ENCODE data around the gene COA8.
"Not testable (repeated sequence)": the region's sequence is repeated elsewhere in the genome, so short reads cannot be mapped to it uniquely, and the experiment has no call there.

Gene COA8

DNA sequence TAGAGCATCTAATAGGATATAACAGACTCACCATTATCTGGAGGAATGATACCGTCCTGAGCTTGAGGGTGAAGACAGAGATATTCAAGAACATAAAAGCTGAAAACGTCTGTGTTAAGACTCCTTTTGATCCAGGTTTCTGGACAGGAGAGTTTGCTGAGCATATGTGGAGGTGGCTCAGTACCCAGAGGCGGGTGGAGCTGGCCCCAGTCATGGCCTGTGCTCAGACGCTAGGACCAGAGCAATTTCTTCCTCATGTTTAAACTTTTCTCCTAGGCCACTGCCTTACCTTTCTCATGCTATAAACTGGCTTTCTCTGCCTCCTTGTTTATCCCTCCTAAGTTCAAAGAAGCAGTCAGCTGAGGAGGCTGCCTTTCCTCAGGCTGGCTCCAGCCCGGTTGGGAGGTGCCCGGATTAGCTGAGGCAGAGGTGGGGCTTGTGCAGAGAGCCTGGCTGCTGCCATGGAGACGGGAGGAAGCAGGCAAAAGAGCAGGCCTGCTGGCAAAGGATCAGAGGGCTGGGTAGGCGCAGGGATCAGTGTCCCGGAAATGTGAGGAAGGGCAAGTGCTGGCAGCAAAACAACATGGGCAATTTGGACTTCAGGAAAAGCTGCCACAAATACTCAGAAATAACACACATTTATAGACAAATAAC lies 13.7 kb downstream of the COA8 start:
- no peak for DNase-seq (ENCODE audit: low read depth)

DNA sequence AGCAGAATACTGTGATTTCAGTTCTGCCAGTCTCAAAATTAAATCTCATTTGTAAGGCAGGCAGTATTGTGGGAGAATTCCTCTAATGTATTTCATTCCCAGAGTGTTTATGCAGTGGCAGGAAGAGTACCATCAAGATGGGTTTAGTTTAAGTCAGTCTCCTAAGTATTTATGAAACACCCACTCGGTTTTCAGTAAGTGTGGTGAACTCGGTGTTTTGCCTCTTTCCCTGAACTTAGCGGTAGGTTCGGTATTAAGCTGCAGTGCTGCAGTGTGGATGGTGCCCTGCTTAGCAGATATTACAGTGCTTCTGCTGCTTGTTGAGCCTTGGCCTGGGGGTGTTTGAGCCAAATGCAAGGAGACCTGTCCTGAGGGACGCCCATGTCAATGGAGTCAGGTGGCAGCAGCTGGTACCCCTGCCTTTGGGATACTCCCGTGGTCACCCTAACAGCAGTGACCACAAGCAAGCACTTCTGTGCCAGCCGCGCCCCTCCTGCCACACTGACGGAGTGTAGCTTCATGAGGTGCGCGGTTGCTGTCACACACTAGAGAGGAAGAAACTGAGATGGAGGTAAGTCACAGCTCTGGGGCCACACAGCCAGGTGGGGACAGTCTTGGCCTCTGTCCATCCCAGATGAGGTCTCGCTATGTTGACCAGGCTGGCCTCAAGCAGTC lies 15.8 kb downstream of the COA8 start:
- DNase-seq (ENCODE audit: low read depth) = no peak

- DNase-seq (ENCODE audit: low read depth) = no peak
Observed at GRCh38 chr14:103581206-103581605, 18.4 kb downstream of the COA8 start.

- DNase-seq (ENCODE audit: low read depth) = no peak
Observed at GRCh38 chr14:103581954-103582703, 19.4 kb downstream of the COA8 start.

- no peak for DNase-seq (ENCODE audit: low read depth)
Observed at GRCh38 chr14:103584326-103584915, 21.7 kb downstream of the COA8 start.

DNA sequence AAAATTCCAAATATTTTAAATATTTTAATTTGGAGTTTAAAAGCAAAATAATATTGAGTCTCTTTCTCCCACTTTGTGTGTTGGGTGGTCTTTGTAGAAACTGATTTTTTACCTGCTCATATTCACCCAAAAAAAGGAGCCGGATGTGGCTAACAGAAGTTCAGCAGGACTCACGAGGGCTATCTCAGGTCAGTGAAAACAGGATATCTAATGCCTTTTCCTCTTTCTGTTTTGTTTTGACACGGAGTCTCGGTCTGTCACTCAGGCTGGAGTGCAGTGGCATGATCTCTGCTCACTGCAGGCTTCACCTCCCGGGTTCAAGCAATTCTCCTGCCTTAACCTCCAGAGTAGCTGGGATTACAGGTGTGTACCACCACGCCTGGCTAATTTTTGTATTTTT lies 30.8 kb downstream of the COA8 start:
- no peak for DNase-seq (ENCODE audit: low read depth)

GRCh38 chr14:103594265-103594664 lies 31.5 kb downstream of the COA8 start:
- no peak for DNase-seq (ENCODE audit: low read depth)

DNA sequence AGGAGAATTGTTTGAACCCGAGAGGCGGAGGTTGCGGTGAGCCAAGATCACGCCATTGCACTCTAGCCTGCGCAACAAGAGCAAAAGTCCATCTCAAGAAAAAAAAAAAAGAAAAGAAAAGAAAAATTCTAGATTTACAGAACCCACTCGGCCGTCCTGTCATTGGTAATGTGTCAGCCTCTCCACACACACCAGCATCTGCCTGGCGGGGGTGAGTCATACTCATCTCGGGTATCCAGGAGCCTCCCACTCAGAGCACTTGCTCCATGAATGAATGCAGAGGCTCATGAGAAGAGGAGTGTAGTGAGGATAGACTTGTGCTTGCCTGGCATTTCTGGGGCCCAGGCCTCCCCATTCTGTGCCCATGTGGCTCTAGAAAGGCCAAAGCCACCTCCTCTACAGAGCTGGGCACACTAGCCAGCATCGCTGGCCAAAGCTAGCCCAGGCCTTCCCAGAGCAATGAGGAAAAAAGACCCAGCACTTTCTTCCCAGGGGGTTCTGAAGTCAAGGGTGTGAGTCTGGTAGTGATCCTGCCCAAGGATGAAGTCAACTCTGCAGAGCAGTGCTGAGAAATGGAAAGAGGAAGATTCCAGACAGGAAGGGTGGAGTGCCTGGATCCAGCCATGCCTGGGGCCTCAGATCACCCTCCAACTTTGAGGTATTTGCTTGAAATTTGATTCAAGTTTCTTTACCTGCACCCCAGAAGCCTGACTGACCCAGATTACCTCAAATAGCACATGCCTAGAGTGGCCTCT lies 35.0 kb downstream of the COA8 start:
- DNase-seq (ENCODE audit: low read depth) = no peak

DNA sequence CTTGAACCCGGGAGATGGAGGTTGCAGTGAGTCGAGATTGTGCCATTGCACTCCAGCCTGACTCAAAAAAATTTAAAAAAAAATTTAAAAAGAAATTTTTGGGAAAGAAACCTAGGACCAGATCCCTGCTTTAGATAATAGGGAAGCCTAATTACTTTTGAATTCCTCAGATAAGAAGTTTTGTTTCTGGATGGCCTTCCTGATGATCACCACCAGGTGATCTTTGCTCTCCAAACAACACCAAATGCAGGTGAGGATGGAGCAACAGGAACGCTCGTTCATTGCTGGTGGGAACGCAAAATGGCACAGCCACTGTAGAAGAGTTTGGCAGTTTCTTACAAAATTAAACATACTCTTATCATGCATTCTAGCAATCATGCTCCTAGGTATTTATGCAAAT lies 37.7 kb downstream of the COA8 start:
- no peak for DNase-seq (ENCODE audit: low read depth)

- DNase-seq (ENCODE audit: low read depth) = no peak
Observed at GRCh38 chr14:103604620-103605019, 41.9 kb downstream of the COA8 start.

- peak; percentile 35 for DNase-seq (ENCODE audit: low read depth)
Observed at GRCh38 chr14:103606963-103607668, 44.4 kb downstream of the COA8 start.

DNA sequence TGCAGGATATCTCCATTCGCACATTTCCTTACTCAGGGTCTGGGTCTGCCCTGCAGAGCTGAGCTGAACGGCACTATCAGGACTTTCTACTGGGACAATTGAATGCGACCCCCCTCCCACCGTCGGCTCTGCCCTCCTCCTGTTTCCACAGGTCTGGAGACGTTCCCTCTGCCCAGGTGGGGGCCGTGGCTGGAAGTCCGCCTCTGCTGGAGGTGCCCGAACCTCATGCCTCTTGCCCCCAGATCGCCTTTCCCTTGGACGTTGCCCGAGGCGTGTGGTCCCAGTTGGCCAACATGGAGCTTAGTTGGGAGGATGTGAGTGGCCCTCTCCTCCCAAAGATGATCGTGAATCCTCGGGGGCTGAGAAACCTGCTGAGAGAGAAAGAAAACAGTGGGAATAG lies 45.1 kb downstream of the COA8 start:
- no peak for DNase-seq (ENCODE audit: low read depth)

DNA sequence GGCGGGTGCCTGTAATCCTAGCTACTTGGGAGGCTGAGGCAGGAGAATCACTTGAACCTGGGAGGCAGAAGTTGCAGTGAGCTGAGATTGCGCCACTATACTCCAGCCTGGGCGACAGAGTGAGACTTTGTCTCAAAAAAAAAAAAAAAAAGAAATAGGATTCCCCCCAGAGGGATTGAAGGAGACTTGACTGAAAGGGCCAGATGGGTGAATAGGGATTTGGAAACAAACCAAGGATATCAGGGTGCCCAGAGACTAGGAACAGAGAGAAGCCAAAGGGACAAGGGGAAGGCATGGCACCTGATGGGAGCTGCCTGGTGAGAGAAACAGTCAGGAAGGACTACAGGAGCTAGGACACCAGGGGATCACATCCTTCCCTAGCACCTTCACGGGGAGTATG lies 46.3 kb downstream of the COA8 start:
- DNase-seq (ENCODE audit: low read depth) = not testable (repeated sequence)

DNA sequence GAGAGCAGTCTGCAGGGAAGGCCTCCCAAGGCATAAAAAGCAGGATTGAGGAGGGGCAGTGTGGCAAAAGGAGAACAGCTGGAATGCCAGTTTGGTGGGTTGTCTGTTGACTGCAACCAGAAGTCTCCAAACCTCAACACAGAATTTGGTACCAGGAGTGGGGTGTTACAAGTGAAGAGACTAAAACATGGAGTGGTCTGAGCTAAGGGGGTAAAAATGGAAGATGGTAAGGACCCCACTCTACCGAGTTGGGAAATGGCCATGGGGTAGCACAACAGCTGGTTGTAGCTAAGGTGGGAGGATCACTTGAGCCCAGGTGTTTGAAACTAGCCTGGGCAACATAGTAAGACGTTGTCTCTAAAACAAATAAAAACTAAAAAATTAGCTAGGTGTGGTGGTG lies 48.5 kb downstream of the COA8 start:
- no peak for DNase-seq (ENCODE audit: low read depth)

DNA sequence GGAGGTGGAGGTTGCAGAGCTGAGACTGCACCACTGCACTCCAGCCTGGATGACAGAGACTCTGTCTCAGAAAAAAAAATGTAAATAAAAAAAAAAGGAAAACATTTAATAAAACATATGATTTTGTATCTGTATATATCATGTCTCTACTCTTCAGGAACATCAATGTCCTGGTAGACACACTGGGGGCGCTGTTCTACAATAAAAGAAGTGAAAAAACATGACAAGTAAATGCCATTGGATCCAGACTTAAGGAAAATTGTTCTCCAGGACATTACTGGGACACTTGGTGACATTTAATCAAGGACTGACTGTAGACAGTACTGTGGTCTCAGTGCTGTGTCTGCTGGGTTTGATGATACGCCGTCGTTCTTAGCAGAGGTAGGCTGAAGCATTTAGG lies 50.8 kb downstream of the COA8 start:
- DNase-seq (ENCODE audit: low read depth) = no peak

GRCh38 chr14:103616635-103617300 lies 54.0 kb downstream of the COA8 start:
- DNase-seq (ENCODE audit: low read depth) = no peak

DNA sequence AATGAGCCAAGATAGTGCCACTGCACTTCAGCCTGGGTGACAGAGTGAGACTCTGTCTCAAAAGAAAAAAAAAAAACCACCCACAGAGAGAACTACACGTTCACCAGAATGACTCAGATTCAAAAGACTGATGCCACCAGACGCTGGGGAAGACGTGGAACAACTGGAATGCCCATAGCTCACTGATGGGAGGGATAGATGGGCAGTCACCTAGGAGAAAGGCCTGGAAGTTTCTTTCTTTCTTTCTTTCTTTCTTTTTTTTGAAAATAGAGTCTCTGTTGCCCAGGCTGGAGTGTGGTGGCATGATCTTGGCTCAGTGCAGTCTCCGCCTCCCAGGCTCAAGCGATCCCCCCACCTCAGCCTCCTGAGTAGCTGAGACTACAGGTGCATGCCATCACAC lies 56.3 kb downstream of the COA8 start:
- DNase-seq (ENCODE audit: low read depth) = no peak

GRCh38 chr14:103621860-103622259 lies 59.1 kb downstream of the COA8 start:
- no peak for DNase-seq (ENCODE audit: low read depth)

- no peak for DNase-seq (ENCODE audit: low read depth)
Observed at GRCh38 chr14:103623308-103623707, 60.5 kb downstream of the COA8 start.

GRCh38 chr14:103623883-103624482 lies 61.2 kb downstream of the COA8 start:
- no peak for DNase-seq (ENCODE audit: low read depth)

- DNase-seq (ENCODE audit: low read depth) = no peak
Observed at GRCh38 chr14:103624860-103625259, 62.1 kb downstream of the COA8 start.

Measured in stimulated activated CD8-positive, alpha-beta memory T cell treated with anti-CD3 and anti-CD28 coated beads, Interleukin-12 subunit alpha, Interleukin-12 subunit beta, amount 100 ng/mL, for 4 hours (primary cell).